HG03342 (cell line): ENCODE data around the gene TSPAN3.

Experiments
- ATAC-seq: cut with Tn5 transposase; IDR thresholded peaks from one replicate; pipeline ENCODE4 v1.9.1; 2021; ENCODE audit warnings: mild to moderate bottlenecking, moderate library complexity; ENCODE audit not compliant: unreplicated experiment

TSPAN3 gene

GRCh38 chr15:76993114-76993725 lies 77.7 kb downstream of the TSPAN3 start:
- ATAC-seq = no peak

GRCh38 chr15:76991741-76992645 lies 78.9 kb downstream of the TSPAN3 start:
- no peak for ATAC-seq
